GM21737 (cell line): ENCODE measurements around the gene PLS1.
"Not testable (repeated sequence)": the region's sequence is repeated elsewhere in the genome, so short reads cannot be mapped to it uniquely, and the experiment has no call there.

ENCODE experiments used
- ATAC-seq: cut with Tn5 transposase; IDR thresholded peaks from one replicate; pipeline ENCODE4 v1.9.1; 2021; ENCODE audit warnings: mild to moderate bottlenecking, moderate library complexity; ENCODE audit not compliant: unreplicated experiment

Gene PLS1

GRCh38 chr3:142690613-142691012 lies 94.4 kb downstream of the PLS1 start:
- ATAC-seq: no peak

DNA sequence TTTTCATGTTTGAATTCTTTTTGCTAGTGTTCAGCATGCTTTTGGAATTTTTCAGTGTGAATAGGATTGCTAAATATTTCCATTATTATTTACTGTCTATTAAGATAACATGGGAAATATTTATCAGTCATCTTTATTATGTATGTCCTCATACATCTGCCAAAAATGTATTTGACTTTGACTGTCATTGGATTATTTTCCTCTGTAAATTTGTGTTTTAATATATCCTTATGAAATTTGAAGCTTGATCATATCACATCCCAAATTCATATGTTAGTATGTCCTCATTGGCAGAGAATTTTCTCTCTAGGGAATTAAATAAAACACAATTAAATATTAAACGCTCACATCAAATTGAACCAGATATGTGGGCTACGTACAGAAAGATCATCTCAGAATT lies 95.3 kb downstream of the PLS1 start:
- ATAC-seq: no peak

- no peak for ATAC-seq
Measured at GRCh38 chr3:142693136-142693853, 97.1 kb downstream of the PLS1 start.

DNA sequence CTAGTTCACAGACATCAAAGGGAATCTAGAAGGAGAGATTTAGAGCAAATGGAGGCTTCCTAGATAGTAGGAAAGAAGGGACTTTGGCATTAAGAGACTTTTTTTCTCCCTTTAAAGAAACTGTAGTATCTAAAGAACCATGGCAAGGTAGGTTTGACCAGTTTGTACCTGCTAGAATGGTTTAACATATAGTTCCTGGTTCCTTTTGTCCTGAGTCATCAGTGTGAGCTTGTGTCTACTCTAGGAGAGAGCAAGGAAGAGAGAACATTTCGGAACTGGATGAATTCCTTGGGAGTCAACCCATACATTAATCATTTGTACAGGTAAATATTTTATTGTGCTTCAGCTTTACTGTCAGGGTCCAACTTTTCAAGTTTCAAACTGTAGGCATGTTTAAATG lies 98.0 kb downstream of the PLS1 start:
- no peak for ATAC-seq

GRCh38 chr3:142705198-142705597 lies 109.0 kb downstream of the PLS1 start:
- no peak for ATAC-seq

DNA sequence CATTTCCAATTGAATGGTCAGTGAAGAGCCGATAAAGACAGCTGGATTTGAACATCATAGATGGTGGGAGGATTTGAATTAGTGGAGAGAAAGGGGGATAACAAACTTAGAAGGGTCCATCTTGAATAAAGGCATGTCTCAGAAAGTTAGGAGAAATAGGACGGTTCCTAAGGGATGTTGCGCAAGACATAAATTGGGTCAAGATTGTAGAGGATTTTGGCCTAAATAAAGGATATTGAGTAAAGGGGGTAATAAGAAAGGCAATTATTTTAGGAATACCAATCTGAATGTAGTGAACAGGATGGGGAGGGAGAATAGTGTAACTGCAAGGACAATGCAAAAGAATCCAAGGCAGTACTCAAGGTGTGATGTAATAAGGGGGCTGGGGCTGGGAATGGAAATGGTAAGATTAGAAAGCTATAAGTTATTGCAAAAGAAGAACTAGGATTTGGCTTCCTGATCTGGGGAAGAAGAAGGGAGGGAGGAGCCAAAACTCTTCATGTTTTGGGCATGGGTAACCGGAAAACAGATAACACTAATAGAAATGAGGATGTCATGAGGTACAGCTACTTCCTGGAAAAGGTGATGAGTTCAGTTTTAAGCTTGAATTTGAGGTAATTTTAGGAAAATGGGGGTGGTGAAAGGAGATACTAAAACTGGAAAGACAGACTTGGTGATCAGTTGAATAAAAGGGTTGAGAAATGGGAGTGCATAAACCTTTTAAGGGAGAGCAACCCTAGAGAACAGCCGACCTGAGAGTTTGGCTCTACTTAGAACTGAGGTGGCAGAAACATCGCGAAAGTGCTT lies 110.3 kb downstream of the PLS1 start:
- no peak for ATAC-seq

GRCh38 chr3:142709207-142709606 lies 113.0 kb downstream of the PLS1 start:
- no peak for ATAC-seq

- ATAC-seq: not testable (repeated sequence)
Measured at GRCh38 chr3:142714882-142715281, 118.7 kb downstream of the PLS1 start.

DNA sequence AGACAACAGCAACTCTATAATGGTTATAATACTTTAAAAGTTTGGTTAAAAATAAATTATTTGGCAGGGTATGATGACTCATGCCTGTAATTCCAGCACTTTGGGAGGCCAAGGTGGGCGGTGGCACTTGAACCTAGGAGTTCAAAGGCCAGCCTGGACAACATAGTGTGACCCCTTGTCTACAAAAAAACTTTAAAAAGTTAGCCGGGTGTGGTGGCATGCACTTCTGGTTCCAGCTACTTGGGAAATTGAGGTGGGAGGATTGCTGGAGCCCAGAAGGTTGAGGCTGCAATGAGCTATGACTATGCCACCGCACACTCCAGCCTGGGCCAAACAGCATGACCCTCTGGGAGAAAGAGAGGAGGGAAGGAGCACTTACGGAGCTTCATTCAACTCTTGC lies 119.9 kb downstream of the PLS1 start:
- no peak for ATAC-seq

DNA sequence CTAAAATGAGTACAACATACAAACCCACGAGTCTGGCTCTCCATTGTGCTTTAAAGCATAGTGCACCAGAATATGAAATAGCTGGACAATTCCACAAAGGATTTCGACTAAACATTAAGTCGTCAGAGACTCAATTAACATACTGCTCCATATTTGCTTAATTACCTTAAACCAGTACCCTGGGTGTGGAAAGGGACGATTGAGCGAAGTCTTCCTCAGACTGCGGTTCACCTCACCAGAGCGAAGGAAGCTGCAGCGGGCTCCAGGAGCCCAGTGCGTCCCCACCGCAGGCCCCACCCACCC lies 127.4 kb downstream of the PLS1 start:
- no peak for ATAC-seq

DNA sequence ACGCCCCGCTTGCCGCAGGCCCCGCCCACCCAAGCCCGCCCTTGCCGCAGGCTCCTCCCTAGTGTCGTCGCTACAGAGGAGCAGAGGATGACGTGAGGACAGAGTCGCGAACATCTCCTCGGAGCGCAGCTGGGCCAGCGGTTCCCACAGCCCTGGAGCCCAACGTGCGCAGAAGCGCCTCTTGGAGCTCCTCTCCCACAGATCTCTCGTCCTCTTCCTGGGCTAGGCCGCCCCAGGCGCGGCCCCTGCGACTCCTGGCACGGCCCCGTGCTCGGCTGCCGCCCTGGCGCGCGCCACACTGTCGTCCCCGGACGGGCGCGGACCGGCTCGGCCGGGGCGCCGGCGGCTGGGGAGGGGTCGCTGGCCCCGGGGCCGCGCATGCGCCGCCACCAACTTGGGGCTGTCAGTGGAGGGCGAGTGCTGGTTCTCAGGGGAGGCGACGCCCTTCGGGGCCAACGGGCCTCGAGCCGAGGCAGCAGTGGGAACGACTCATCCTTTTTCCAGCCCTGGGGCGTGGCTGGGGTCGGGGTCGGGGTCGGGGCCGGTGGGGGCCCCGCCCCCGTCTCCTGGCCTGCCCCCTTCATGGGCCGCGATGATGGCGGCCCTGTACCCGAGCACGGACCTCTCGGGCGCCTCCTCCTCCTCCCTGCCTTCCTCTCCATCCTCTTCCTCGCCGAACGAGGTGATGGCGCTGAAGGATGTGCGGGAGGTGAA lies 127.9 kb downstream of the PLS1 start, which contains the start of gene TRPC1:
TRPC1 (plus strand) TSS at position 67 of the 714 bp plus-strand sequence; CDS start at position 593, 526 bp downstream.
- ATAC-seq: peak; percentile 90

DNA sequence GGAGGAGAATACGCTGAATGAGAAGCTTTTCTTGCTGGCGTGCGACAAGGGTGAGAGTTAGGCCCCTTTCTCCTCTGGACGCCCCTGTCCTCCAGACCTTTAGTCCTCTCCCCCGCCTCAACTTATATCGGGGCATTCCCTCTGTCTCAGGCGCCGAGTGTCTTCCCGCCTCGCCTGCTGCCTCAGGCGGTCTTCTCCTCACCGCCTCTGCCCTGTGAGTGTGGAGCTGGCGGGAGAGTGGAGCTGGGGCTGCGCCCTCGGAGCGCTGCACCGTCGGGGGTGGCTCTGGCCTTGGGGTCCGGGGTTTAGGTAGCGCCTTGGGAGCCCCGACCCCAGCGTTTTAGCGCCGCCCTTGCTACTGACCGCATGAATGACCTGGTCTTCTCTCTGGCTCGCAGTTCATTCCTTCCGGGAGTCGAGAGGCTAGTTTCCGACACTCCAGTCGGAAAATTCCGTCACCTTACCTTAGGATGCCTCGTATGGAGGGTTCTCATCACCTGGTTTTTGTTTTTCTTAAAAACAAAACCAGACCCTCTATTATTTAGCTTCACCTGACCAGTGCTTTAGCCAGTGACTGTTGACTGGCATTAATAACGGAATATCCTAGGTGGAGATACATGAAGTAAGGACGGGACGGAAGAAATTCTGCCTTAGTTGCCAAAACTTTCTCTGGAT lies 128.6 kb downstream of the PLS1 start:
- ATAC-seq: peak; percentile 13

GRCh38 chr3:142725357-142725739 lies 129.2 kb downstream of the PLS1 start:
- no peak for ATAC-seq

DNA sequence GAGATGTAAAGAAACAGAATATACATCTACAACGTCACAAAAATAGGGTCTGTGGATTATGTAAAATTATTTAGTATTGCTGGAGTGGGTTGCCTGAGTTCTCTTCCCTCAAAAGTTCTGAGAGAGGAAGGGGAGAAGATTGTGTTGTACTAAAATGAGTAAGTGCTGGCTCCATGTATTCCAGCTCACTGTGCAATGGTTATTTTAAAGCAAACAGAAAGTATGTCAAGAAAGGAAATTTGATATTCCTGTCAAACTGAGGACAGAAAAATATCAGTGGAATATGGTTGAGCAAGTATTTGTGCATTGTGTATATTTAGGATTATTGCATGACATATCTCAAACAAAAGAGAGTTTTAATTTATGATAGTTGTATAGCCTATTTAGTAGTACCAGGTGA lies 129.8 kb downstream of the PLS1 start:
- no peak for ATAC-seq

- ATAC-seq: no peak
Measured at GRCh38 chr3:142732066-142732465, 135.9 kb downstream of the PLS1 start.

- ATAC-seq: no peak
Measured at GRCh38 chr3:142734834-142735233, 138.6 kb downstream of the PLS1 start.

DNA sequence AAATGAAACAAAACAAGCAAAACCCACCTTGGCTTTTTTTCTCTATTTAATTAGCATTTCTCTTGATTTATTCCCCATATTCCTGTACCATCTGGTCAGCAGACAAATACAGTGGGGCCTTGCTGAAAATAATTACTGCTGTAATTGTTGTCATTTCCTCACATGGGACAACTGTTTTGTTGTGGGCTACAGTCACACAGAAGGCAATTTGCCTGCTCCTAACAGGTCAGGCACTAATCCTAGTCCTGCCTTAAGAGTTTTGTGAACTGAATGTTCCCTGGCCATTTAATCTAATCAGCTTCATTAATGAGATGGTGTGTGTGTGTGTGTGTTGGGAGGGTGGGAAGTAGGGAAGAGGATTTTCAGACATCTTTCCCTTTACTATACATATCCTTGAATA lies 139.3 kb downstream of the PLS1 start:
- ATAC-seq: no peak

GRCh38 chr3:142738396-142738795 lies 142.2 kb downstream of the PLS1 start:
- no peak for ATAC-seq

DNA sequence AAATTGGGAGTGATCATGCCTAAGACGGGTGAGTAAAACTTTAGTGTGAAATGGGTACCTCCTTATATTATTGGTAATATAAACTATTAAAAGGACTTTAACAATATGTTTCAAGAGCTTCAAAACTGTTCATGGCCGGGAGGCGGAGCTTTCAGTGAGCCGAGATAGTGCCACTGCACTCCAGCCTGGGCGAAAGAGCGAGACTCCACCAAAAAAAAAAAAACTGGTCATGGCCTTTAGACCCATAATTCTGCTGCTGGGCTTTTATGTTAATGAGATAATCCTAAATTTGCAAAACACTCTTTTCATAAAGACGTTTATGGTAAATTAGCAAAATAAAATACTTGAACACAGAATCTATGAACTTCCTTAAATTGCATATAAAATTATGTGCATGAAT lies 150.5 kb downstream of the PLS1 start:
- no peak for ATAC-seq

DNA sequence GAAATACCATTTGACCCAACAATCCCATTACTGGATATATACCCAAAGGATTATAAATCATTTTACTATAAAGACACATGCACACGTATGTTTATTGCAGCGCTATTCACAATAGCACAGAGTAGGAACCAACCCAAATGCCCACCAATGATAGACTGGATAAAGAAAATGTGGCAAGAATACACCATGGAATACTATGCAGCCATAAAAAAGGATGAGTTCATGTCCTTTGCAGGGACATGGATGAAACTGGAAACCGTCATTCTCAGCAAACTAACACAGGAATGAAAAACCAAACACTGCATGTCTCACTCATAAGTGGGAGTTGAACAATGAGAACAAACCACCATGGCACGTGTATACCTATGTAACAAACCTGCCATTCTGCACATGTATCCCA lies 154.3 kb downstream of the PLS1 start:
- not testable (repeated sequence) for ATAC-seq

DNA sequence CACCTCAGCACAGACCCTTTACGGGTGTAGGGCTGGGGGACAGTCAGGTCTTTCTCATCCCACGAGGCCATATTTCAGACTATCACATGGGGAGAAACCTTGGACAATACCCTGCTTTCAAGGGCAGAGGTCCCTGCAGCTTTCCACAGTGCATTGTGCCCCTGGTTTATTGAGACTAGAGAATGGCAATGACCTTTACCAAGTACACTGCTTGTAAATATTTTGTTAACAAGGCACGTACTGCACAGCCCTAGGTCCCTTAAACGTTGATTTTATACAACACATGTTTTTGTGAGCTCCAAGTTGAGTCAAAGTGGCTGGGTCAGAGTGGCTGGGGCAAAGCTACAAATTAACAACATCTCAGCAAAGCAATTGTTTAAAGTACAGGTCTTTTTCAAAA lies 156.4 kb downstream of the PLS1 start:
- not testable (repeated sequence) for ATAC-seq
